ENCODE data around the gene SERGEF.

GRCh38 chr11:17786824-17787525 lies 225.9 kb downstream of the SERGEF start:
- no peak for TF ChIP-seq EP300 (IDR thresholded peaks at IDR 0.05)
- no peak for TF ChIP-seq CTCF (IDR thresholded peaks at IDR 0.05)
- TF ChIP-seq POLR2A (IDR thresholded peaks at IDR 0.05): no peak
